Choroid plexus epithelial cell (primary cell): Measurements from ENCODE around the gene SCNN1A.

Source experiments
- DNase-seq: peaks from one replicate; pipeline ENCODE4 v3.0.0-alpha.2; 2010; ENCODE audit warnings: low read depth
- H3K4me3 ChIP-seq: 2 replicates; pipeline ENCODE4 v1.5.1; 2011; ENCODE audit warnings: low read depth, mild to moderate bottlenecking, control low read depth, low read length, moderate library complexity
- CTCF ChIP-seq: conservative IDR thresholded peaks from 2 replicates; pipeline ENCODE4 v1.5.1; 2011; ENCODE audit warnings: low read depth, mild to moderate bottlenecking, control low read depth, inconsistent platforms, low read length, moderate library complexity

Gene SCNN1A

GRCh38 chr12:6394398-6394797 is 19.0 kb upstream of the SCNN1A start:
- TF ChIP-seq CTCF = no peak
- no peak for DNase-seq
- H3K4me3 ChIP-seq = no peak overlapping the region

GRCh38 chr12:6393109-6393508 is 17.7 kb upstream of the SCNN1A start:
- H3K4me3 ChIP-seq = no peak overlapping the region
- TF ChIP-seq CTCF = no peak
- no peak for DNase-seq

- DNase-seq = no peak
- no peak for TF ChIP-seq CTCF
- H3K4me3 ChIP-seq = no peak overlapping the region
Observed at GRCh38 chr12:6392504-6392903, 17.1 kb upstream of the SCNN1A start.

GRCh38 chr12:6391013-6391412 is 15.7 kb upstream of the SCNN1A start:
- no peak overlapping the region for H3K4me3 ChIP-seq
- no peak for DNase-seq
- TF ChIP-seq CTCF = no peak

GRCh38 chr12:6390084-6390799 is 14.9 kb upstream of the SCNN1A start:
- no peak for TF ChIP-seq CTCF
- no peak overlapping the region for H3K4me3 ChIP-seq
- DNase-seq = no peak

GRCh38 chr12:6387541-6387940 is 12.2 kb upstream of the SCNN1A start:
- no peak overlapping the region for H3K4me3 ChIP-seq
- TF ChIP-seq CTCF = no peak
- DNase-seq = no peak

GRCh38 chr12:6386491-6386890 is 11.1 kb upstream of the SCNN1A start:
- TF ChIP-seq CTCF = no peak
- no peak for DNase-seq
- no peak overlapping the region for H3K4me3 ChIP-seq
